ENCODE results near the gene GAL.

The GAL gene

DNA sequence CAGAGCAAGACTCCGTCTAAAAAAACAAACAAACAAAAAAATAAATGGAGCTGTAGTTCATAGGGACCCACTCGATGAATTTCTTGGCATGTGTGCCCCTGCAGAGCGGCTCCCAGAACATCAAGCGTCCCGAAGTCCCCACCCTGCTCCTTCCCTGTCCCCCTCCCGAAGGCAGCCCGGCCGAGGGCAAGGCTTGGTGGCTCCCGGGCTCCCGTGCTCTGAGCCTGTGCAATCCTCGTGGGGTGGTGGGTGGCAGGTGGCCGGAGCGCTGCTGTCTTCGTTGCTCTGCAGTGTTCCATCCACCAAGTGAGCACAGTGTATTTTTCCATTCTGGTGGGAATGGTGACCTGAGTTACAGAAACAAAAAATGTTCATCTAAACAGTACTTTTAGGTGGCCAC, 33.5 kb upstream of the GAL start:
- TF ChIP-seq, protein P1, sequence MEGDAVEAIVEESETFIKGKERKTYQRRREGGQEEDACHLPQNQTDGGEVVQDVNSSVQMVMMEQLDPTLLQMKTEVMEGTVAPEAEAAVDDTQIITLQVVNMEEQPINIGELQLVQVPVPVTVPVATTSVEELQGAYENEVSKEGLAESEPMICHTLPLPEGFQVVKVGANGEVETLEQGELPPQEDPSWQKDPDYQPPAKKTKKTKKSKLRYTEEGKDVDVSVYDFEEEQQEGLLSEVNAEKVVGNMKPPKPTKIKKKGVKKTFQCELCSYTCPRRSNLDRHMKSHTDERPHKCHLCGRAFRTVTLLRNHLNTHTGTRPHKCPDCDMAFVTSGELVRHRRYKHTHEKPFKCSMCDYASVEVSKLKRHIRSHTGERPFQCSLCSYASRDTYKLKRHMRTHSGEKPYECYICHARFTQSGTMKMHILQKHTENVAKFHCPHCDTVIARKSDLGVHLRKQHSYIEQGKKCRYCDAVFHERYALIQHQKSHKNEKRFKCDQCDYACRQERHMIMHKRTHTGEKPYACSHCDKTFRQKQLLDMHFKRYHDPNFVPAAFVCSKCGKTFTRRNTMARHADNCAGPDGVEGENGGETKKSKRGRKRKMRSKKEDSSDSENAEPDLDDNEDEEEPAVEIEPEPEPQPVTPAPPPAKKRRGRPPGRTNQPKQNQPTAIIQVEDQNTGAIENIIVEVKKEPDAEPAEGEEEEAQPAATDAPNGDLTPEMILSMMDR (IDR thresholded peaks at IDR 0.05; ENCODE audit: low read depth, low read length, missing control alignments) = no peak
- no peak for DNase-seq (ENCODE audit: low read depth)
- no peak overlapping the region for H3K4me3 ChIP-seq (ENCODE audit: low read depth, low read length)

DNA sequence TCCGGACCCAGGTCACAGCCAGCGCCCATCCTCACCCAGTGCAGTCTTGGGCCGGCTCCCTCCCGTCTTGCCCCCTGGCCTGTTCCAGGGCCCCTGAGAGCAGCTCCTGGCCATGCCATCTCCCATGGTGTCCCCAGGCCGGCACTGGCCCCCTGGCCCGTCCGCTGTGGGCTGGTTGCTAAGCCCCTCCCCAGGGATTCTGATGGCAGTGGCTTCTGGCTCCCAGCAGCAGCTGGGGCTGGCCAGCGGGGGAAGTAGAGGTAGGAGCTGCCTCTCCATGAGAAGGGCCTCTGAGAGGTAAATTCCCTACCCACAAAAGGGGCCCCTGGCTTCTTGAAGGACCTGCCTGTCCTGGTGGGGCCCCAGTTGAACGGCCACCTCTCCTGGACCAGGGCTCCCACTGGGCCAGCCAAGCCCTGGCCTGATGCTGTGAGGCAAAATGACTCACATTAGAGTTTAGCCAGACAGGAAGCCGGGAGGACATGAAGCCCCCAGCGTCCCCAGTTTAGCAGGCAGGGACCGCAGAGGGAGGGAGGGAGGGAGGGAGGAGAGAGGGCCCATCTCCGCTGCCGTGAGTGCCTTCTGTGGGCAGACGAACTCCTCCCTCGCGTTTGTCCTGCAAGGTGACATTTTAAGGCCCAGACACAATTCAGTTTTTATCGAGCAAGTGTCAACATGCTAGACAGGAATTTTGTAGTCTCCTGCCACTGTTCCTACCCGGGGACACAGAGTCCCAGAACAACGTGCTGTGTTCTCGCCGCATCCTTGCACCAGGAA, 32.9 kb upstream of the GAL start:
- no peak overlapping the region for H3K4me3 ChIP-seq (ENCODE audit: low read depth, low read length)
- no peak for DNase-seq (ENCODE audit: low read depth)
- TF ChIP-seq, protein P1 (IDR thresholded peaks at IDR 0.05; ENCODE audit: low read depth, low read length, missing control alignments) = no peak

DNA sequence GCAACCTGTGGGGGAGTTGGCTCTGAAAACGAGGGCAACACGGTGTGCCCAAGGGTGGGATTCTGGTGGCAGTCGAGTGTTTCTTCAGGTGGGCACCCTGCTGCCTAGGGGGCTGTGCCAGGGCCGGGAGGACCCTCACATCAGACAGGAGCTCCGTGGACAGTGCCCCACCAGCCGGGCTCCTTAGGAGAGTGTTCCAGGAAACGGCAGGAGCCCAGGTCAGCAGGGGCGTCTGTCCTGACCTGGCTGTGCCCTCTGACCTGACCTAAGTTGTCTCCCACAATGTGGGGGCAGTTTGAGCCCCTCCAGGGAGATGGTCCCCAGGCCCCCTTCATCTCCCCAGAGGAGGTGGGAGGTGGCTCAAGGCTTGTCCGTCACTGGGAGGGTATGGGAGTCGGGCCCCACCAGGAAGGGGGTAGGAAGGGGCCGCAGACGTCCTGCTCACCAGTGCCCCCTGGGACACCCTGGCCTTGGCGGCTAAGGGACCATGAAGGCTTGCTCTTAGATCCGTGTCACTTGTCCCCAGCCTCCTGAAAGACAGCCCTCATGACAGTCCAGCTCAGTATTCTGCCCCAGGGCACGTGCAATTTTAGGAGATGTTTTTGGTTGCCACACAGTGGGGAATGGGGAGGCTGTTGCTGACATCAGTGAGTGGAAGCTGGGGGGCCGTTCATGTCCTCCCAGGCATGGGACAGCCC, 32.2 kb upstream of the GAL start:
- H3K4me3 ChIP-seq (ENCODE audit: low read depth, low read length) = no peak overlapping the region
- DNase-seq (ENCODE audit: low read depth) = no peak
- TF ChIP-seq, protein P1 (IDR thresholded peaks at IDR 0.05; ENCODE audit: low read depth, low read length, missing control alignments) = no peak

DNA sequence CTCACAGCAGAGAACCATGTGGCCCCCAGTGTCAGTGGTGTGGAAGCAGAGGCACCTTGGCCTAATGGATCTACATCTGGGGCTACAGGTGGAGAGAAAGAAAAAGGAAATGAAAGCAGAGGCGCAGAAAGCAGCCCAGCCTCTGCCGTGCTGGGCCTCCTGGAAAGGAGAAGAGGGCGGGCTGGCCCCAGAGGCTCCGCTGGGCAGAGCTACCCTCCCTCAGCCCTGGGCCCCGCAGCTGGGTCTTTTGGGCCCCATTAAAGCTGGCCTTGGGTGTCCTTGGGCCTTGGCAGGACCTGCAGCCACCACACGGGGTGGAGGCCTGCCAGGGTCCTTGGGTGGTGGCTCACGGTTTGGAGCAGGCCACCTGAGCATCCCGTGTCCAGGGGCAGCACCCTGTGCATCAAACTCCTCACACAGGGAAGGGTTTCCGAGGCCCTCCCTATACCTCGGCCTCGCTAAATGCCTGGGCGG, 31.6 kb upstream of the GAL start:
- no peak for DNase-seq (ENCODE audit: low read depth)
- no peak overlapping the region for H3K4me3 ChIP-seq (ENCODE audit: low read depth, low read length)
- TF ChIP-seq, protein P1 (IDR thresholded peaks at IDR 0.05; ENCODE audit: low read depth, low read length, missing control alignments) = no peak

DNA sequence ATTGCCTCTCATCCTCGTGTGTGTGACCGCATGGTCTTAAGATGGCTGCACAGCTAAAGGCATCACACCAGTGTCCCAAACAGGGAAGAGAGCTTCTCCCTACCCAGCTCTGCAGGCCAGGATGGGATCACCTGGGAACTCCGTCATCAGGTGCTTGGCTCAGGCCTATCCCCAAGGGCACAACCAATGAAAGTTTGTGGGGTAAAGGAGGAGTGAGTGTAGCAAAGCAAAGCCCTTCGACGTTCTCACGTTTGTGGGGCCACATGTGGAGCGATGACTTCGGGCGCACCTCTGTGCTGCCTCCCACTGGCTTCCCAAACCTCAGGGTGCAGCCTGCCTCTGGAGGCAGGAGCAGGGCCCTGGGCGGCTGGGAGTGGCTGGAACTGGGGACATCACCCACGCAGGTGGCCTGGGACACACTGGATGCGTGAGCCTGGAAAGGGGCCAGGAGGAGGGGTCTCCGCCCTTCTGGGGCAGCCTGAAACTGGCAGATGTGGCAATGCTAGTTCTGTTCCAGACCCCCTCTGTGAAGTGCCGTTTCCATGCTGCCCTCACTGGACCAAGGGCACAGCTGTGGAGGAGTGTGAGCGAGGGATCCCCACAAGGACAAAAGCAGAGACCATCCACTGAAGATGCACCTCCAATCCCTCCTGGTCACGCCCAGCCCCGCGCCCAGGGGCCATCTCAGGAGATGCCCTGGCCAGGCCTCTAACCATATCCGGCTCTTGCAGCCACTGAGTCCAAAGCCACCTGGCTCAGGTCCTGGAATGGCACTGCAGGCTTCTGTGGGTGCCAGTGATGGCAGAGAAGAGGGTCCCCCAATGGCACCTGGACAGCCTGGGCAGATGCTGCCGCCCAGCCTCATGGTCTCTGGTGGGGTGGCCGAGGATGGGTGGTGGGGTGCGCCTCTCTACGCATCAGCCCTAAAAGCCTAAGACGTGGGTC, 30.6 kb upstream of the GAL start:
- DNase-seq (ENCODE audit: low read depth) = no peak
- H3K4me3 ChIP-seq (ENCODE audit: low read depth, low read length) = no peak overlapping the region
- TF ChIP-seq, protein P1 (IDR thresholded peaks at IDR 0.05; ENCODE audit: low read depth, low read length, missing control alignments) = no peak

GRCh38 chr11:68654978-68655377, 29.4 kb upstream of the GAL start:
- no peak for DNase-seq (ENCODE audit: low read depth)
- TF ChIP-seq, protein P1 (IDR thresholded peaks at IDR 0.05; ENCODE audit: low read depth, low read length, missing control alignments) = no peak
- H3K4me3 ChIP-seq (ENCODE audit: low read depth, low read length) = no peak overlapping the region
